SU-DHL-6 (cell line): Measurements from ENCODE around the gene KLHL4.

Source experiments
- EZH2phosphoT487 ChIP-seq: fragments of 200-600 bp; sonication (generic), shearing (Covaris generic); conservative IDR thresholded peaks from 2 replicates; pipeline ENCODE4 v1.6.1; 2018; ENCODE audit warnings: mild to moderate bottlenecking, antibody characterized with exemption, low read length, moderate library complexity, mixed read lengths
- TF ChIP-seq, protein P1 (sequence below): fragments of 200-600 bp; sonication (generic); IDR thresholded peaks from one replicate; pipeline ENCODE4 v1.5.1; 2017; ENCODE audit warnings: antibody characterized with exemption, mild to moderate bottlenecking, low read length, moderate library complexity; ENCODE audit not compliant: insufficient read depth, poor library complexity, severe bottlenecking

DNA sequence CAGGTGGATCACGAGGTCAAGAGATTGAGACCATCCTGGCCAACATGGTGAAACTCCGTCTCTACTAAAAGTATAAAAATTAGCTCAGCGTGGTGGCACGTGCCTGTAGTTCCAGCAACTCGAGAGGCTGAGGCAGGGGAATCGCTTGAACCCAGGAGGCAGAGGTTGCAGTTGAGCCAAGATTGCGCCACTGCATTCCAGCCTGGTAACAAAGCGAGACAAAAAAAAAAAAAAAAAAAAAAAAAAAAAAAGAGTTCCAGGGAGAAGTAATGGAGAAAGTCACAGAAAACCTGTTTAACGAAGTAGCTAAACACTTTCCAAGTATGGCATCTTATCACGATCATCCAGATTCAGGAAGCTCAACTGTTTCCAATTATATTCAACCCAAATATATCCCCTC lies 10.9 kb downstream of the KLHL4 start:
- TF ChIP-seq, protein P1, sequence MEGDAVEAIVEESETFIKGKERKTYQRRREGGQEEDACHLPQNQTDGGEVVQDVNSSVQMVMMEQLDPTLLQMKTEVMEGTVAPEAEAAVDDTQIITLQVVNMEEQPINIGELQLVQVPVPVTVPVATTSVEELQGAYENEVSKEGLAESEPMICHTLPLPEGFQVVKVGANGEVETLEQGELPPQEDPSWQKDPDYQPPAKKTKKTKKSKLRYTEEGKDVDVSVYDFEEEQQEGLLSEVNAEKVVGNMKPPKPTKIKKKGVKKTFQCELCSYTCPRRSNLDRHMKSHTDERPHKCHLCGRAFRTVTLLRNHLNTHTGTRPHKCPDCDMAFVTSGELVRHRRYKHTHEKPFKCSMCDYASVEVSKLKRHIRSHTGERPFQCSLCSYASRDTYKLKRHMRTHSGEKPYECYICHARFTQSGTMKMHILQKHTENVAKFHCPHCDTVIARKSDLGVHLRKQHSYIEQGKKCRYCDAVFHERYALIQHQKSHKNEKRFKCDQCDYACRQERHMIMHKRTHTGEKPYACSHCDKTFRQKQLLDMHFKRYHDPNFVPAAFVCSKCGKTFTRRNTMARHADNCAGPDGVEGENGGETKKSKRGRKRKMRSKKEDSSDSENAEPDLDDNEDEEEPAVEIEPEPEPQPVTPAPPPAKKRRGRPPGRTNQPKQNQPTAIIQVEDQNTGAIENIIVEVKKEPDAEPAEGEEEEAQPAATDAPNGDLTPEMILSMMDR = no peak
- TF ChIP-seq EZH2phosphoT487 = no peak
